Small intestine (tissue), 7 donors: ENCODE results near the gene FOXL2NB. TPM values are rescaled to one million over a fixed set of nuclear protein-coding genes. Genes with fewer than 3 reads are reported as not detected.

ENCODE experiments used
- DNase-seq, 2 donors: peaks; one replicate each; pipeline versions ENCODE4 v3.0.0 to v3.0.0-alpha.2; 2013
- FAIRE-seq: peaks from 2 replicates; lab custom pipeline; 2012; peaks lifted over from hg19 to GRCh38; lab: Jason Lieb, UNC
- H3K27ac ChIP-seq, 3 donors: one replicate each; pipeline ENCODE4 v1.5.1; 2013; ENCODE audit warnings: low read length in 2 of 3, mild to moderate bottlenecking in 2 of 3, control low read depth in 1 of 3, inconsistent platforms in 1 of 3, low read depth in 1 of 3, moderate library complexity in 1 of 3
- H3K27me3 ChIP-seq, 3 donors: one replicate each; pipeline ENCODE4 v1.6.1; 2013; ENCODE audit warnings: low read length in 3 of 3, inconsistent platforms in 1 of 3; ENCODE audit not compliant: control insufficient read depth in 3 of 3, insufficient read depth in 3 of 3
- H3K36me3 ChIP-seq, 3 donors: one replicate each; pipeline ENCODE4 v1.6.1; 2013; ENCODE audit warnings: low read length in 3 of 3, inconsistent platforms in 1 of 3, low read depth in 1 of 3, mild to moderate bottlenecking in 1 of 3, moderate library complexity in 1 of 3; ENCODE audit not compliant: control insufficient read depth in 3 of 3, insufficient read depth in 2 of 3
- H3K4me1 ChIP-seq, 3 donors: one replicate each; pipeline ENCODE4 v1.6.1; 2013; ENCODE audit warnings: low read length in 2 of 3, inconsistent platforms in 1 of 3, low read depth in 1 of 3, mild to moderate bottlenecking in 1 of 3, moderate library complexity in 1 of 3; ENCODE audit not compliant: control insufficient read depth in 3 of 3, insufficient read depth in 2 of 3
- H3K4me3 ChIP-seq, 3 donors: one replicate each; pipeline ENCODE4 v1.5.1; 2013; ENCODE audit warnings: low read length in 3 of 3, control low read depth in 1 of 3, inconsistent platforms in 1 of 3, low read depth in 1 of 3, mild to moderate bottlenecking in 1 of 3, moderate library complexity in 1 of 3
- H3K9me3 ChIP-seq, 2 donors: one replicate each; pipeline ENCODE4 v1.6.1; 2013; ENCODE audit warnings: low read depth in 1 of 2, low read length in 1 of 2; ENCODE audit not compliant: control insufficient read depth in 2 of 2, insufficient read depth in 1 of 2
- WGBS, 3 donors: extraction: QIAGEN DNeasy Blood & Tissue Kit; methylation state at CpG; one replicate each; pipeline ENCODE4 v1.1.7; 2013; 5-methylcytosine and 5-hydroxymethylcytosine counted together
- polyA plus RNA-seq, 4 donors: library from polyadenylated mRNA; stranded (reverse) in 3 of 4; unstranded in 1 of 4; fragments of 200-250 nt in 3 of 4; fragments of 120-200 nt in 1 of 4; gene quantifications; one replicate each; pipeline versions ENCODE4 v1.2.1 to v1.2.3, GENCODE V29; 2013
- donor health status: healthy with polysubstance abuse.
- donor health status: control.
- donor health status: control.
- donor health status: Bipolar disorder and iron deficiency.
- donor health status: healthy.

FOXL2NB gene
- polyA plus RNA-seq, 4 donors = not detected

- H3K27me3 ChIP-seq = peaks cover 3 to 75% (median 42%) of the 10 kb centered on the region in 3 donors
- no peaks in the 10 kb centered on the region for H3K9me3 ChIP-seq
- H3K4me3 ChIP-seq = peak overlapping the region in 2 of 3 donors; percentile 18 to 24
- FAIRE-seq (no peak), DNase-seq (peak; percentile 35 to 81)
- no peak overlapping the region for H3K27ac ChIP-seq
- 3% methylated on average over 56 to 58 of the region's 58 CpGs for WGBS, 3 donors
- H3K4me1 ChIP-seq = peaks cover 0 to 5% (median 0%) of the 10 kb centered on the region in 3 donors
- no peaks in the 10 kb centered on the region for H3K36me3 ChIP-seq
Observed at GRCh38 chr3:138935863-138936740, 10.9 kb upstream of the FOXL2NB start.

GRCh38 chr3:138936741-138937689, 10.0 kb upstream of the FOXL2NB start:
- H3K4me1 ChIP-seq = peaks cover 0 to 5% (median 0%) of the 10 kb centered on the region in 3 donors
- WGBS, 3 donors = 8 to 14% (median 10%) methylated on average over 44 to 45 of the region's 45 CpGs
- FAIRE-seq (no peak), DNase-seq (peak in 1 of 2 donors; percentile 23)
- H3K27ac ChIP-seq = no peak overlapping the region
- no peaks in the 10 kb centered on the region for H3K9me3 ChIP-seq
- H3K36me3 ChIP-seq = no peaks in the 10 kb centered on the region
- no peak overlapping the region for H3K4me3 ChIP-seq
- H3K27me3 ChIP-seq = peaks cover 3 to 84% (median 42%) of the 10 kb centered on the region in 3 donors

GRCh38 chr3:138937690-138938055, 9.3 kb upstream of the FOXL2NB start:
- peaks cover 3 to 90% (median 49%) of the 10 kb centered on the region in 3 donors for H3K27me3 ChIP-seq
- no peak overlapping the region for H3K27ac ChIP-seq
- H3K9me3 ChIP-seq = no peaks in the 10 kb centered on the region
- no peak overlapping the region for H3K4me3 ChIP-seq
- FAIRE-seq = no peak
- 3 to 5% (median 4%) methylated on average over 26 to 29 of the region's 29 CpGs for WGBS, 3 donors
- no peaks in the 10 kb centered on the region for H3K36me3 ChIP-seq
- DNase-seq = peak in 1 of 2 donors; percentile 21
- H3K4me1 ChIP-seq = peaks cover 0 to 5% (median 0%) of the 10 kb centered on the region in 3 donors

- WGBS, 3 donors = 4 to 5% (median 4%) methylated on average over 48 of the region's 48 CpGs
- DNase-seq (peak in 1 of 2 donors; percentile 25), FAIRE-seq (no peak)
Observed at GRCh38 chr3:138938056-138938876, 8.8 kb upstream of the FOXL2NB start.

GRCh38 chr3:138938877-138939560, 8.0 kb upstream of the FOXL2NB start:
- no peaks in the 10 kb centered on the region for H3K9me3 ChIP-seq
- no peak for DNase-seq
- FAIRE-seq = no peak
- H3K4me3 ChIP-seq = no peak overlapping the region
- H3K27ac ChIP-seq = no peak overlapping the region
- H3K36me3 ChIP-seq = no peaks in the 10 kb centered on the region
- H3K27me3 ChIP-seq = peaks cover 3 to 95% (median 54%) of the 10 kb centered on the region in 3 donors
- WGBS, 3 donors = 6 to 8% (median 6%) methylated on average over 32 of the region's 32 CpGs
- peaks cover 0 to 5% (median 0%) of the 10 kb centered on the region in 3 donors for H3K4me1 ChIP-seq

More at GRCh38 chr3:138938056-138938876, 8.8 kb upstream of the FOXL2NB start:
- Histone ChIP-seq H3K9me3 (no peaks in the 10 kb centered on the region), H3K4me1 (peaks cover 0 to 5% (median 0%) of the 10 kb centered on the region in 3 donors), H3K4me3 (no peak overlapping the region), H3K36me3 (no peaks in the 10 kb centered on the region), H3K27me3 (peaks cover 3 to 91% (median 51%) of the 10 kb centered on the region in 3 donors), H3K27ac (no peak overlapping the region)

GRCh38 chr3:138939561-138940241, 7.3 kb upstream of the FOXL2NB start:
- Histone ChIP-seq H3K36me3 (no peaks in the 10 kb centered on the region), H3K9me3 (no peaks in the 10 kb centered on the region), H3K27ac (no peak overlapping the region), H3K4me3 (no peak overlapping the region), H3K4me1 (peaks cover 0 to 11% (median 3%) of the 10 kb centered on the region in 3 donors), H3K27me3 (peaks cover 3 to 98% (median 57%) of the 10 kb centered on the region in 3 donors)
- 4 to 9% (median 6%) methylated on average over 52 of the region's 52 CpGs for WGBS, 3 donors
- no peak for FAIRE-seq
- DNase-seq = peak in 1 of 2 donors; percentile 21

GRCh38 chr3:138940446-138940845, 6.6 kb upstream of the FOXL2NB start:
- no peak overlapping the region for H3K27ac ChIP-seq
- FAIRE-seq (no peak), DNase-seq (no peak)
- peaks cover 4 to 100% (median 64%) of the 10 kb centered on the region in 3 donors for H3K27me3 ChIP-seq
- no peaks in the 10 kb centered on the region for H3K36me3 ChIP-seq
- 60 to 65% (median 60%) methylated on average over 6 of the region's 6 CpGs for WGBS, 3 donors
- peaks cover 0 to 17% (median 7%) of the 10 kb centered on the region in 3 donors for H3K4me1 ChIP-seq
- no peaks in the 10 kb centered on the region for H3K9me3 ChIP-seq
- H3K4me3 ChIP-seq = no peak overlapping the region
